HEK293 (cell line): ENCODE results near the gene ADAMTS12.

Source experiments
- CTCF ChIA-PET: fragments of 350-600 bp; formaldehyde crosslinking; extraction: SDS; loops from one replicate; lab custom pipeline; 2021; ENCODE audit warnings: antibody characterized with exemption; lab: Yijun Ruan, JAX
- POLR2A ChIA-PET: fragments of 300-600 bp; formaldehyde crosslinking; extraction: SDS; loops from one replicate; lab custom pipeline; 2020; ENCODE audit warnings: antibody characterized with exemption, inconsistent platforms; lab: Yijun Ruan, JAX
- H3K27ac ChIP-seq: fragments of 200-500 bp; sonication (Bioruptor generic); 2 replicates; pipeline ENCODE4 v1.5.1; 2014; ENCODE audit warnings: low read depth, low read length, control low read depth, inconsistent platforms; ENCODE audit errors: extremely low read depth
- H3K36me3 ChIP-seq, 2 experiments: fragments of 200-500 bp in 1 of 2; sonication (Bioruptor generic) in 1 of 2; 1 replicate in 1 of 2; 2 replicates in 1 of 2; pipeline ENCODE4 v1.5.1; 2014 to 2017; ENCODE audit warnings: inconsistent platforms in 2 of 2, low read length in 2 of 2; ENCODE audit not compliant: control insufficient read depth in 2 of 2, insufficient read depth in 1 of 2
- H3K4me1 ChIP-seq: fragments of 200-500 bp; sonication (Bioruptor generic); 2 replicates; pipeline ENCODE4 v1.5.1; 2014; ENCODE audit warnings: mild to moderate bottlenecking, low read length, inconsistent platforms; ENCODE audit not compliant: control insufficient read depth, insufficient read depth
- H3K4me3 ChIP-seq: 2 replicates; pipeline ENCODE4 v1.5.1; 2011; ENCODE audit warnings: low read depth, mild to moderate bottlenecking, control low read depth, low read length, moderate library complexity
- H3K9me3 ChIP-seq: fragments of 200-500 bp; sonication (Bioruptor generic); 2 replicates; pipeline ENCODE4 v1.5.1; 2014; ENCODE audit warnings: low read depth, low read length, inconsistent platforms; ENCODE audit not compliant: control insufficient read depth, insufficient read depth
- IKZF3 ChIP-seq: fragments of 450-650 bp; IDR thresholded peaks from 2 replicates; pipeline ENCODE4 v1.5.0; 2018; ENCODE audit warnings: missing biosample characterization, mild to moderate bottlenecking, missing genetic modification characterization, moderate library complexity
- KLF9 ChIP-seq: fragments of 450-650 bp; formaldehyde crosslinking; IDR thresholded peaks from 2 replicates; pipeline ENCODE4 v1.5.1; 2016; ENCODE audit warnings: missing biosample characterization, missing genetic modification characterization, low read depth
- MZF1 ChIP-seq: fragments of 450-650 bp; formaldehyde crosslinking; IDR thresholded peaks from 2 replicates; pipeline ENCODE4 v1.5.1; 2017; ENCODE audit warnings: missing biosample characterization, missing genetic modification characterization, borderline replicate concordance
- PBX3 ChIP-seq: sonication (generic); formaldehyde crosslinking; IDR thresholded peaks from 2 replicates; pipeline ENCODE4 v1.8.1; 2022; ENCODE audit warnings: mild to moderate bottlenecking, moderate library complexity, missing genetic modification reagents
- PRDM2 ChIP-seq: fragments of 450-650 bp; formaldehyde crosslinking; IDR thresholded peaks from 2 replicates; pipeline ENCODE4 v1.5.1; 2016; ENCODE audit warnings: missing biosample characterization, missing genetic modification characterization, borderline replicate concordance
- SCRT2 ChIP-seq: fragments of 450-650 bp; formaldehyde crosslinking; IDR thresholded peaks from 2 replicates; pipeline ENCODE4 v1.5.1; 2016; ENCODE audit warnings: missing biosample characterization, missing genetic modification characterization
- ZFHX2 ChIP-seq: fragments of 450-650 bp; formaldehyde crosslinking; conservative IDR thresholded peaks from 2 replicates; pipeline ENCODE4 v1.5.1; 2016; ENCODE audit warnings: missing biosample characterization, missing genetic modification characterization
- ZFP37 ChIP-seq: fragments of 450-650 bp; formaldehyde crosslinking; IDR thresholded peaks from 2 replicates; pipeline ENCODE4 v1.5.1; 2016; ENCODE audit warnings: missing biosample characterization, missing genetic modification characterization
- ZNF174 ChIP-seq: fragments of 450-650 bp; formaldehyde crosslinking; IDR thresholded peaks from 2 replicates; pipeline ENCODE4 v1.5.0; 2017; ENCODE audit warnings: missing biosample characterization, mild to moderate bottlenecking, missing genetic modification characterization
- ZNF239 ChIP-seq: fragments of 450-650 bp; formaldehyde crosslinking; IDR thresholded peaks from 2 replicates; pipeline ENCODE4 v1.5.1; 2016; ENCODE audit warnings: missing biosample characterization, missing genetic modification characterization
- ZNF324 ChIP-seq: fragments of 450-650 bp; formaldehyde crosslinking; IDR thresholded peaks from 2 replicates; pipeline ENCODE4 v1.5.1; 2016; ENCODE audit warnings: missing biosample characterization, missing genetic modification characterization
- ZNF37A ChIP-seq: fragments of 450-650 bp; IDR thresholded peaks from 2 replicates; pipeline ENCODE4 v1.5.1; 2018; ENCODE audit warnings: missing biosample characterization, missing genetic modification characterization
- ZNF404 ChIP-seq: fragments of 450-650 bp; formaldehyde crosslinking; IDR thresholded peaks from 2 replicates; pipeline ENCODE4 v1.5.1; 2017; ENCODE audit warnings: missing biosample characterization, missing genetic modification characterization
- ZNF514 ChIP-seq: fragments of 450-650 bp; formaldehyde crosslinking; IDR thresholded peaks from 2 replicates; pipeline ENCODE4 v1.5.1; 2016; ENCODE audit warnings: missing biosample characterization, missing genetic modification characterization
- ZNF529 ChIP-seq: fragments of 450-650 bp; formaldehyde crosslinking; IDR thresholded peaks from 2 replicates; pipeline ENCODE4 v1.5.1; 2017; ENCODE audit warnings: missing genetic modification characterization, missing biosample characterization; ENCODE audit not compliant: insufficient replicate concordance
- ZNF664 ChIP-seq: fragments of 450-650 bp; formaldehyde crosslinking; IDR thresholded peaks from 2 replicates; pipeline ENCODE4 v1.5.1; 2016; ENCODE audit warnings: missing biosample characterization, missing genetic modification characterization
- ZSCAN18 ChIP-seq: fragments of 450-650 bp; formaldehyde crosslinking; IDR thresholded peaks from 2 replicates; pipeline ENCODE4 v1.5.1; 2016; ENCODE audit warnings: missing biosample characterization, missing genetic modification characterization
- ZXDB ChIP-seq: fragments of 450-650 bp; formaldehyde crosslinking; IDR thresholded peaks from 2 replicates; pipeline ENCODE4 v1.5.1; 2016; ENCODE audit warnings: missing biosample characterization, missing genetic modification characterization
- TF ChIP-seq, protein P1 (sequence below): fragments of 450-650 bp; formaldehyde crosslinking; IDR thresholded peaks from 2 replicates; pipeline ENCODE4 v1.5.1; 2017; ENCODE audit warnings: missing biosample characterization, missing genetic modification characterization

The ADAMTS12 gene

GRCh38 chr5:33793276-33793675 lies 98.5 kb downstream of the ADAMTS12 start:
- ChIA-PET POLR2A (no interaction called here), CTCF (no interaction called here)
- Histone ChIP-seq H3K4me3 (no peak overlapping the region), H3K36me3 (no peaks in the 10 kb centered on the region), H3K27ac (no peak overlapping the region), H3K9me3 (no peaks in the 10 kb centered on the region), H3K4me1 (no peaks in the 10 kb centered on the region)
- TF ChIP-seq KLF9 (tag by site-specific recombination) (no peak), ZNF239 (tag by site-specific recombination) (no peak), ZXDB (tag by site-specific recombination) (no peak), MZF1 (tag by site-specific recombination) (no peak), SCRT2 (tag by site-specific recombination) (no peak), ZFHX2 (tag by site-specific recombination) (no peak), ZNF404 (tag by site-specific recombination) (no peak), ZNF529 (tag by site-specific recombination) (no peak), ZFP37 (no peak), PRDM2 (tag by site-specific recombination) (no peak), ZNF324 (tag by site-specific recombination) (no peak), ZNF514 (tag by site-specific recombination) (no peak), IKZF3 (tag by site-specific recombination) (no peak), ZSCAN18 (tag by site-specific recombination) (no peak), ZNF174 (tag by site-specific recombination) (no peak), ZNF37A (tag by site-specific recombination) (no peak), PBX3 (CRISPR knock-in tag) (no peak), ZNF664 (tag by site-specific recombination) (no peak)
- TF ChIP-seq, protein P1, sequence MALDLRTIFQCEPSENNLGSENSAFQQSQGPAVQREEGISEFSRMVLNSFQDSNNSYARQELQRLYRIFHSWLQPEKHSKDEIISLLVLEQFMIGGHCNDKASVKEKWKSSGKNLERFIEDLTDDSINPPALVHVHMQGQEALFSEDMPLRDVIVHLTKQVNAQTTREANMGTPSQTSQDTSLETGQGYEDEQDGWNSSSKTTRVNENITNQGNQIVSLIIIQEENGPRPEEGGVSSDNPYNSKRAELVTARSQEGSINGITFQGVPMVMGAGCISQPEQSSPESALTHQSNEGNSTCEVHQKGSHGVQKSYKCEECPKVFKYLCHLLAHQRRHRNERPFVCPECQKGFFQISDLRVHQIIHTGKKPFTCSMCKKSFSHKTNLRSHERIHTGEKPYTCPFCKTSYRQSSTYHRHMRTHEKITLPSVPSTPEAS (tag by site-specific recombination) = no peak
